ENCODE results near the gene HNRNPH1. TPM values are rescaled to one million over a fixed set of nuclear protein-coding genes. Genes with fewer than 3 reads are reported as not detected.

The HNRNPH1 gene
- total RNA-seq, 2 donors from 2014 or later = 104 to 146 TPM

GRCh38 chr5:179603308-179603707 is 20.2 kb downstream of the HNRNPH1 start:
- Histone ChIP-seq H3K27ac (no peak overlapping the region), H3K9me3 (no peaks in the 10 kb centered on the region), H3K4me1 (peaks cover 0 to 19% of the 10 kb centered on the region in 2 donors), H3K36me3 (peaks cover 70% of the 10 kb centered on the region), H3K27me3 (no peaks in the 10 kb centered on the region), H3K4me3 (no peak overlapping the region)
- no peak for DNase-seq (ENCODE audit: low spot score)
- TF ChIP-seq, protein P1, sequence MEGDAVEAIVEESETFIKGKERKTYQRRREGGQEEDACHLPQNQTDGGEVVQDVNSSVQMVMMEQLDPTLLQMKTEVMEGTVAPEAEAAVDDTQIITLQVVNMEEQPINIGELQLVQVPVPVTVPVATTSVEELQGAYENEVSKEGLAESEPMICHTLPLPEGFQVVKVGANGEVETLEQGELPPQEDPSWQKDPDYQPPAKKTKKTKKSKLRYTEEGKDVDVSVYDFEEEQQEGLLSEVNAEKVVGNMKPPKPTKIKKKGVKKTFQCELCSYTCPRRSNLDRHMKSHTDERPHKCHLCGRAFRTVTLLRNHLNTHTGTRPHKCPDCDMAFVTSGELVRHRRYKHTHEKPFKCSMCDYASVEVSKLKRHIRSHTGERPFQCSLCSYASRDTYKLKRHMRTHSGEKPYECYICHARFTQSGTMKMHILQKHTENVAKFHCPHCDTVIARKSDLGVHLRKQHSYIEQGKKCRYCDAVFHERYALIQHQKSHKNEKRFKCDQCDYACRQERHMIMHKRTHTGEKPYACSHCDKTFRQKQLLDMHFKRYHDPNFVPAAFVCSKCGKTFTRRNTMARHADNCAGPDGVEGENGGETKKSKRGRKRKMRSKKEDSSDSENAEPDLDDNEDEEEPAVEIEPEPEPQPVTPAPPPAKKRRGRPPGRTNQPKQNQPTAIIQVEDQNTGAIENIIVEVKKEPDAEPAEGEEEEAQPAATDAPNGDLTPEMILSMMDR (IDR thresholded peaks at IDR 0.05) = no peak

- Histone ChIP-seq H3K4me1 (peaks cover 0 to 7% of the 10 kb centered on the region in 2 donors), H3K27me3 (no peaks in the 10 kb centered on the region), H3K36me3 (peaks cover 77% of the 10 kb centered on the region), H3K9me3 (no peaks in the 10 kb centered on the region), H3K27ac (no peak overlapping the region), H3K4me3 (no peak overlapping the region)
- TF ChIP-seq, protein P1 (IDR thresholded peaks at IDR 0.05) = no peak
- no peak for DNase-seq (ENCODE audit: low spot score)
These were observed 21.4 kb downstream of the HNRNPH1 start for GRCh38 chr5:179601871-179602625.

- Histone ChIP-seq H3K36me3 (peaks cover 83% of the 10 kb centered on the region), H3K4me3 (no peak overlapping the region), H3K27ac (no peak overlapping the region), H3K27me3 (no peaks in the 10 kb centered on the region), H3K9me3 (no peaks in the 10 kb centered on the region), H3K4me1 (no peaks in the 10 kb centered on the region)
- DNase-seq (ENCODE audit: low spot score) = no peak
- TF ChIP-seq, protein P1 (IDR thresholded peaks at IDR 0.05) = no peak
These were observed 23.5 kb downstream of the HNRNPH1 start for GRCh38 chr5:179599973-179600372.

- no peaks in the 10 kb centered on the region for H3K27me3 ChIP-seq
- DNase-seq (ENCODE audit: low spot score) = no peak
- peaks cover 87% of the 10 kb centered on the region for H3K36me3 ChIP-seq
- TF ChIP-seq, protein P1 (IDR thresholded peaks at IDR 0.05) = no peak
- no peaks in the 10 kb centered on the region for H3K4me1 ChIP-seq
- H3K4me3 ChIP-seq = no peak overlapping the region
- H3K27ac ChIP-seq = no peak overlapping the region
- H3K9me3 ChIP-seq = no peaks in the 10 kb centered on the region
These were observed 23.9 kb downstream of the HNRNPH1 start for GRCh38 chr5:179599566-179599965.

DNA sequence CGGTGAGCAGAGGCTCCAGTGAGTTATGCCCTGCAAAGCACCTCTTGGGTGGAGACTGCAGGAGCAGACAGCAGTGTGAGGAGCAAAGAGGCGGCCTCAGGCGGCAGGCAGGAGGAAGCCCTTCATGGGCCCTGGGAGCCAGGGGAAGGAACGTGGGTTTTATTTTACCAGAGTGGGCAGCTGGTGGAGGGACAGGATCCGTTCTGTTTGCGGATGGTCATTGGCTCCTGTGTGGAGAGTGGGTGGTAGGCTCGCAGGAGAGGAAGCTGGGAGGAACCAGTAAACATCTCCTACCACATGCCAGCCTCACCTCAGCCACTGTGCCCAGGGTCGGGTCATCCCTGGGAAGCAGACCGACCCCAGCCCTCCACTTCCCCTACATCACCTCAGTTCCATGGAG is 24.4 kb downstream of the HNRNPH1 start:
- no peaks in the 10 kb centered on the region for H3K4me1 ChIP-seq
- DNase-seq (ENCODE audit: low spot score) = no peak

More for the DNA sequence above, 24.4 kb downstream of the HNRNPH1 start:
- Histone ChIP-seq H3K27ac (no peak overlapping the region), H3K9me3 (no peaks in the 10 kb centered on the region), H3K4me3 (no peak overlapping the region), H3K27me3 (no peaks in the 10 kb centered on the region), H3K36me3 (peaks cover 89% of the 10 kb centered on the region)
- TF ChIP-seq, protein P1 (IDR thresholded peaks at IDR 0.05) = no peak

All from right atrium auricular region (tissue), 2 donors.